ENCODE results near the gene RASA4B.
"Not testable (repeated sequence)": the region's sequence is repeated elsewhere in the genome, so short reads cannot be mapped to it uniquely, and the experiment has no call there.

Gene RASA4B

DNA sequence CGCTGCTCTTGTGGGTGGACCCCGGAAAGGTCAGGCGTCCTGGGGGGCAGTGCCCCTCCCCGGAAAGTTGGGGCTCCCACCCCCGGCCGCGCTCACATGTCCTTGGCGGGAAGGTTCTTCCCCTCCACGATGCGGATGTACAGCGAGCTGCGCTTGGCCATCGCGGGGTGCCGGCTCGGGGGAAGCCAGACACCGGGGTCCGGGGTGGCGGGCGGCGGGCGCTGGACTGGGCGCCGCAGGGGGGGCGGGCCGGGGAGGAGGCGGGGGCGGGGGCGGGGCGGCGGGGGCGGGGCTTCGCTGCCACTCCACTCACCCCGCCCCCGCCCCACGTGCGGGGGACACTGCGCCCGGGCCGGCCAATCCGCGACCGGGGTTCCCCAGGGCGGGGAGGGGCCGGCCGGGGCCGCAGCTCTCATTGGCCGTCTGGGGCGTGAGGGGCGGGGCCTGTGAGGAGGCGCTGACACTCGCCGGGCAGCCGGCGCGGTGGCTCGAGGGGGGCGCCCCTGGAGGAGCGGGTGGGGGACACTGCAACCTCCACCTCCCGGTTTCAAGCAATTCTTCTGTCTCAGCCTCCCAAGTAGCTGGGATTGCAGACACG, at the start of gene RASA4B:
RASA4B (minus strand) TSS at position 228 of the 598 bp plus-strand sequence; CDS start at position 161, 67 bp downstream.
- peak; percentile 42 for DNase-seq

DNA sequence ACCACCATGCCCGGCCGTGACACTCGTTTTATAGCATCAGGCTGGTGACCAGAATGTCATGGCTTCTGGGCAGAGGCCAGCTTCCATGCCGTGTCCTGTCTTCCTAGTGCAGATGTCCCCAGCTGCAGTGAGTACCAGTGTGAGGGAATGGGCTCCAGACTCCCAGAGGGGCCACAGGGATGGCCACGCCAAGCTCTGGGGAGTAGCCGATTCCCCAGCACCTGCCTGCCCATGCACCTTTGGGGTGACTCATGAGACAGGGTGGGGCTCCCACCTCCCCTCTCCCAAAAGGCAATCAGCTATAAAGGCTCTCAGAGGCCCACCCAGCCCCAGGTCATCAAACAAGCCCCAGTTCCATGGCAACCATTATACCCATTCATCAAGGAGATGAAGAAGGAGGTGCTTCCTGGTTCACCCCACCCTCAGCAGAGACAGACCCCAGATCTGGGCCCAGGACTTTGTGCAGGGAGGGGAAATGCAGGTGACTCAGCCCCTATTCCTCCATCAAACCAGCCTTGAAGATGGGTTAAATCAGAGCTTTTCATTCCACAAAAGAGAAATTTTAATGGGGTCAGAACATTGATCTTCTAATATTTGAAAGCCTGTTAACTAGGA, 33.3 kb upstream of the RASA4B start, which contains the start of gene SPDYE2:
SPDYE2 (plus strand) TSS at position 419 of the 615 bp plus-strand sequence. CDS start 2,030 bp downstream, outside the sequence.
- not testable (repeated sequence) for DNase-seq

DNA sequence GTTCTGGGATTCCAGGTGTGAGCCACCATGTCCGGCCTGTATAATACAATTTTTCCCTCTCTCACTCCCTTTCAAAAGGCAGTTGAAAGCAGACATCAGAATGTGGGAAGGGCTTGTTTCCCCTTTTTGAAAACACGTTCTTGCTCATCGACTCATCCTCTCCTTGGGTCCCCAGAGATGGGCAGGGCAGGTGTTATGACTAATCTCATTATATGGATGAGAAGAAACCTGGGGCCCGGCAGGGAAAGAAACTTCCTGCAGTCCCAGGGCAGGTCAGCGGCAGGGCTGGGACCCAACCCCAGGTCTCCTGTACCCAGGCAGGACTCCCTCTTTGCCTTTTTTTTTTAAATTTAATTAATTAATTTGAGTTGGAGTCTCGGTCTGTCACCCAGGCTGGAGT, 28.8 kb upstream of the RASA4B start:
- not testable (repeated sequence) for DNase-seq

DNA sequence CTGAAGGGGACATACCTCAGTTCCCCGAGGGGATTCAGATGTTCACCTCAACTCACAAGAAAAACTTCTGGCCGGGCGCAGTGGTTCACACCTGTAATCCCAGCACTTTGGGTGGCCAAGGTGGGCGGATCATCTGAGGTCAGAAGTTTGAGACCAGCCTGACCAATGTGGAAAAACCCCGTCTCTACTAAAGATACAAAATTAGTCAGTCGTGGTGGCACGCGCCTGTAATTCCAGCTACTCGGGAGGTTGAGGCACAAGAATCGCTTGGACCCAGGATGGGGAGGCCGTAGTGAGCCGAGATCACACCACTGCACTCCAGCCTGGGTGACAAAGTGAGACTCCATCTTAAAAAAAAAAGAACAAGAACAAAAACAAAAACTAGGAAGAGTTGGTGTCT, 27.7 kb upstream of the RASA4B start:
- not testable (repeated sequence) for DNase-seq

DNA sequence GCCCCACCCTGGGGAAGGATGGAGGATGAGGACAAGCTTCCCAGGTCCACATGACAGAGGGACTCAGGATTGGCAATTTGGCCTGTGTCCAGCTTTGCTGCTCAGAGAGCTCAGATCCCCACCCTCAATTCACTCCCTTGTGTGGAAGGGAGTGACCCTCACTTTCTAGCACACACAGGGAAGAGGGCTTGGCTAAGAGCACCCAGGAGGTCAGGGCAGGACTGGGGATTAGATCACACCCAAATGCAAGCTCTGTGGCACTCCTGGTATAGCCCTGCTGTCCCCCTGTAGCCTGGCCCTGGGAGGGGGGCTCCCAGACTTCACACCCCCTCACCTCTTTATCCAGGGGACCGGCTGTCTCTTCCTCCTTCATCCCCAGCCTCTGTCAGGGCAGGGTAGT, 26.8 kb upstream of the RASA4B start:
- not testable (repeated sequence) for DNase-seq

DNA sequence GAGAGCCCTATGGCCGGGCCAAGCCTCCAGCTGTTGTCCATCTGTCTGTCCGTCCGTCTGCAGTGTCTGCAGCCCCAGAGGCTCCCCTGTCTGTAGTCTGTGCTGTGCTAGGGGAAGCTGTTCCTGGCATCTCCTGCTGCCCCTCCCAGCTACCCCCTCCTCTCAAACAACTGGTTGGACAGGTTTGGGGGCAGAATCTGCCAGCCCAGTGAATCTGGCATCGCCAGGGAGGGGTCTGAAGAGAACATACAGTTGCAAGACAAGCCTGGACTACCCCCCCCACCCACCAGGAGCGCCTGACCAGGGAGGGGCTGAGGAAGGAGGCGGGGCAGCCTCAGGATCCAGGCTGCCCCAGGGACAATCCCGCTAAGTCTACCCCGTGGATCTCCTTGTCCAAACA, 26.0 kb upstream of the RASA4B start, which contains the start of gene UPK3BL2:
UPK3BL2 (minus strand) TSS at position 101 of the 400 bp plus-strand sequence; CDS start at position 41, 60 bp downstream.
- not testable (repeated sequence) for DNase-seq

DNA sequence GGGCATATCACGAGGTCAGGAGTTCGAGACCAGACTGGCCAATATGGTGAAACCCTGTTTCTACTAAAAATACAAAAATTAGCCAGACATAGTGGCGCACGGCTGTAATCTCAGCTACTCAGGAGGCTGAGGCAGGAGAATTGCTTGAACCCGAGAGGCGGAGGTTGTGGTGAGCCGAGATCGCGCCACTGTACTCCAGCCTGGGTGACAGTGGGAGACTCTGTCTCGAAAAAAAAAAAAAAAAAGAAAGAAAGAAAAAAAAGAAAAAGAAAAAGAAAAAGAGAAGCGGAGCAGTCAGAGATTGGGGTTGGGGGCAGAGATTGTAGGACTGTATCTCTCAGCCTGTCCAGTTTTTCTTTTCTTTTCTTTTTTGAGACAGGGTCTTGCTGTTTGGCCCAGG, 25.2 kb upstream of the RASA4B start:
- not testable (repeated sequence) for DNase-seq

DNA sequence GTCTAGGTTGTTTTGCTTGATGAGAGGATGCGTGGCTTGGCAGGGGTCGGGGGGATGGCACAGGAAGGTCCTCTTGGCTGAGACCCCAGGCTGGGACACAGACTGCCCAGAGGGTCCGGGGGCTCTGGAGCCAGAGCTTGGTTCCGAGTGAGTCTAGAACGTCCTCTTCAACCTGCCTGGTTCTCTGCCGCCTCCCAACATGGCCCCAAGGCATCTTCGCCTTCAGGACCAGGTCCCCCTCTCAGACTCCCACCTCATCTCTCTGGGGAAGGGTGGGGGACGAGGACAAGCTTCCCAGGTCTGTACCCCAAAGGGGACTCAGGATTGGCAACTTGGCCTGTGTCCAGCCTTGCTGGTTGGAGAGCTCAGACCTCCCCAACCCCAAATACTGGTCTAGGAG, 24.5 kb upstream of the RASA4B start:
- not testable (repeated sequence) for DNase-seq

DNA sequence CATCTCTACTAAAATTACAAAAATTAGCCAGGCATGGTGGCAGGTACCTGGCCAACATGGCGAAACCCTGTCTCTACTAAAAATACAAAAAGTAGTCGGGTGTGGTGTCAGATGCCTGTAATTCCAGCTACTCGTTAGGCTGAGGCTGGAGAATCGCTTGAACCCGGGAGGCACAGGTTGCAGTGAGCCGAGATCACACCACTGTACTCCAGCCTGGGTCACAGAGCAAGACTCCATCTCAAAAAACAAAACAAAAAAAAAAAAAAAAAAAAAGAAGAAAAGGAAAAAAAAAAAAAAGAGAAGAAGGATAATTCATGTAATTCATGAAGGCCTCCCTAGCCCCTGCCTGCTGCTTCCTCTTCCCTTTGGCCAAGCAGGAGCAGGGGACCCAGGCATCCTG, 23.0 kb upstream of the RASA4B start:
- DNase-seq = not testable (repeated sequence)

DNA sequence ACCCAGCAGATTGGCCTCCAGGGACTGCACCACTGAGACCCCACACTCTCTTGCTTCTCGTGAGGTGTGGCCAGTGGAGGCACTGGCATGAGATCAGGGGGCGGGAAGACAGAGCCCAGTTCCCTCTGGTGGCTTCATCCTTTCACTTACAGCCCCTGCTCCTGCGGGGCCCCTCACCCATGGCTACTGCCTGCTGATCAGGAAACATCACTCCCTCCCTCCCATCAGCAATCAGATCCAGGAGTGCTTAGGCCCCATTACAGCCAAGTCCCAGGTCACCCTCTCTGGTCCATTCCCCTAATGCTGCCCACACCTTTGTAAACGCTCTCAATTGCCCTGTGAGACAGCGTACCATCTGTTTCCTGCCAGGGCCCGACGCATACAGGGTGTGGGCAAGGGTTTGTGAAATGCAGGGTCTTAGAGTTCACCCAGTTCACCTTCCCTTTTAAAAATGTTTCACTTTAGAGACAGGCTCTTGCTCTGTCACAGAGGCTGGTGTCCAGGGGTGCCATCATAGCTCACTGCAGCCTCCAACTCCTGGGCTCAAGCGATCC, 17.6 kb upstream of the RASA4B start:
- peak; percentile 0 for DNase-seq

DNA sequence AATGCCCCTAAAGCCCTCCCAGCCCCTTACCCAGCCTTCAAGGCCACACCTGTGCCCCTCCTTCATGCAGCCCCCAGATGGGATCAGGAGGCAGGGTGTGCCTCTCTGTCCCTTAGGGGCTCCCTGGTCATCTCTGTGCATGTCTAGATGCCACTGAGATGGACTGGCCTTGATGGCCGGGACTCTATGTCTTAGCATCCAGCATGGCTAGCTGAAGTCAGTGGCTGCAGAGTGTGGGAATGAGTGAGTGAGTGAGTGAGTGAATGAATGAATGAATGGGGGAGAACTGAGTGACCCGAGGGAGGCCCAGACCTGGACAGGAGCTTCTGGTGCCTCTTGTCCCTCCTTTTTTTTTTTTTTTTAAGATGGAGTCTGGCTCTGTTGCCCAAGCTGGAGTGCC, 14.6 kb upstream of the RASA4B start:
- not testable (repeated sequence) for DNase-seq

DNA sequence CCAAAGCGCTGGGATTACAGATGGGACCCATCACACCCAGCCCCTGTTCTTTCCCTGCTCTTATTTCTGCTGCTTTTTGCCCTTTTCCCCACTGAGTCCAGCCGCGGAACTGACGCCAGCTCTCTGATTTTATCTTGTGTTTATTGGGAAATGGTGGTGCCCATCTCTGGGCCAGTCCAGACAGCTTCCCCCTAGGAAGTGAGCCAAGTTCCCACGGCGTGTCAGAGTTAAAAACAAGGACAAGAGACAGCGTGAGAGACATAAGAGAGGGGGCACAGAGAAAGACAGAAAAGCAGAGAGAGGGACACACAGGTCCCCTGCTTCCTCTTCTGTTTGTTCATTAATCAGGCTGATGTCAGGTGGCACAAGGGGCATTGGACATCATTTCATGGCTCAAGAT, 14.0 kb upstream of the RASA4B start:
- not testable (repeated sequence) for DNase-seq

DNA sequence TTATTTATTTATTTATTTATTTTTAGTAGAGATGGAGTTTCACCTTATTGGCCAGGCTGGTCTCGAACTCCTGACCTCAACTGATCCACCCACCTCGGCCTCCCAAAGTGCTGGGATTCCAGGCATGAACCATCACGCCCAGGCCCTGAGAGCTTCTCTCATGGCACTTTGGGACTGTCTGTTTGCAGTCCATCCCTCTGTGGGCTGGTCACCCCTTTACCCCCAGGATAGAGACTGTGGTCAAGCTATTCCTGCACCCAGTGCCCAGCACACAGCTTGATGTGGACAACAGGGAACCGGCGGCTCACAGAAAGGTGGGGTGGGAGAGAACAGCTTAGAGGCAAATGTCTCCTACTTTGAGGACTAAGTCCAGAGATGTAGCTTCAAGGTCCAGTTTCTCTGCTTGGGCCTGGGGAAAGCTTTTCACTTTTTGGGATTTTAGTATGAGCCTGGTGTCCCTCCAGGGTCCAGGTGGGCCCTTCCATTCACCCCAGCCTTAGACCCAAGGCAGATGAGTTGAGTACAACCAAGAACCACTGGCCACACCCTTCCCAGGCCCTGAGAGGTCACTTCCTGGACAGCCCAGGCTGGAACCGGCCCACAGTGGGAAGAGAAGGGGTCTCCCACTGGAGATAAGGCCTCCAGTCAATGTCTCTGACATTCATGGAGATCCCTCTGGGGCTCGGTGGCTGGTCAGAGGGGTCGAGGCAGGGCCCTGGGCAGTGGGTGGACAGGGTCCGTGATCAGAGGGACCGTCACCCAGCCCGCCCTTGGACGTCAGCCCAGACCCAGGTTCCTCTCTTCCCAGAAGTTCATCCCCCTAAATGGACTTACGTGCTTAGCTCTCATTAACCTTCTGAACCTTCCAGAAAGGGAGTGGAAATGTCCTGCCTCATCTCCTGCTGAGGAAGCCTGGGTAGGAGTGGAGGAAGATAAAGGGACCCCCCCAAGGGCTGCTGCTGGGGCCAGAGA, 10.5 kb upstream of the RASA4B start:
- not testable (repeated sequence) for DNase-seq

DNA sequence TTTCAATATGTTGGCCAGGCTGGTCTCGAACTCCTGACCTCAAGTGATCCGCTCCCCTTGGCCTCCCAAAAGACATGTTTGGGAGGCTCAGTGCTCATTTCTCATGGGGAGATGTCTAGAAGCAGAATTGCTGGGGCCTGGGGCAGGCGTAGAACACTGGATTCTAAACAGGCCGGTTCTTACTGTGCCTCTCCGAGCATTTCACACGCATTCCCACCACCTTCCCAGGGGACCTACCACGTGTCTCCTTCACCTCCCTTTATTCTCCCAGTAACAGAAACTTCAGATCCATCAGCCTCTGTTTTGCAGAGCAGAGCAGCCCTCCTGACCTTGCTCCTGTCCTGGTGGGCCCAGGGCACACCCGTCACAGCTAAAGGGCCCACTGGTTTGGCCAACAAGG, 9.6 kb upstream of the RASA4B start:
- DNase-seq = not testable (repeated sequence)

DNA sequence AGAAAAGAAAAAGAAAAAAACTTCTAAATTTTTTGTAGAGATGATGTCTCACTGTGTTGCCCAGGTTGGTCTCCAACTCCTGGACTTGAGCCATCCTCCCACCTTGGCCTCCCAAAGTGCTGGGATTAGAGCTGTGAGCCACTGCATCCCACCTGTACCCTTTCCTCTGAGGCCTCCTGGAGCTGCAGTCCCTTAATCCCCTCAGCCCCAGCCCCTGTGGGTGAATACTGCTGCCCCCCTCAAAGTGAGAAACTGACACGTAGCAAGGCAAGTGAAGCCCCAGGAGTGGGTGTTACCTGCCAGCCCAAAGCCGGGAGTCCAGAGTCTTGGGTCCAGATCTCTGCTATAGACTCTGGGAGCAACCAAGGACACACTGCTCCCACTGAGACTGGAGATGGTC, 7.2 kb upstream of the RASA4B start:
- DNase-seq = not testable (repeated sequence)

DNA sequence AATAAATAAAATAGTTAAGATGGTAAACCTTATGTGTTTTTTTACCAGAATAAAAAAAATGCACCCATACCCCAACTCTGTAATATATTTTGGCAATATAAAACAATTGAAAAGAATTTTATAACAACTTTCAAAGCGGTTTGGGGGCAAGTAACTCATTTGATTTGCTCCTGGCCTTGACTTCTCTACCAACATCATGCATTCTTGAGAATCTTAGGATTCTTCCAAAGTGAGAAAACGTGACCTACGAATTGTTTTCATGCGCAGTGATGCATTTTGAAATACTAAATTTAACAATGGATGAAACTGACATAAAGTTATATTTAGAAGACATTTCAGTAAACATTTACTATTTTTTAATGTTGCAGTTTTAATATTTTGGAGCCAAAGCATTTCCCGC, 3.2 kb upstream of the RASA4B start:
- DNase-seq = not testable (repeated sequence)

DNA sequence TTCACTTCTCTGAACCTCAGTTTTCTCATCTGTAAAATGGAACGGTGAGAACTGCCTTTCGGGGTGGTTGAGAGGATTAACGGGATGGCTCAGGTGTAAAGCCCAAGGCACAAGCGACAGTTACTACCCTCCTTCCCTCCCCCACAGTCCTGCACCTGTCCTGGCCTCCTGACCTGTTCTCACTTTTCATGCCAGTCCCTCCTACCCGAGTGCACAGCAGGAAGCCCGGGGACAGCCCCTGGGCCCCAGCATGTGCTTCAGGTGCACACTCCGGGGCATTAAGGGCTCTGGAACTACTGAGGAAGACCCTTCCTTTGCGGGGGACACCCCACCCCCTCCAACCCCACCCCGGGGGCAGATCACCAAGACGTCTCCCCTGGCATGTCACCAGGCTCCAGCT, 626 bp downstream of the RASA4B start:
- not testable (repeated sequence) for DNase-seq

DNA sequence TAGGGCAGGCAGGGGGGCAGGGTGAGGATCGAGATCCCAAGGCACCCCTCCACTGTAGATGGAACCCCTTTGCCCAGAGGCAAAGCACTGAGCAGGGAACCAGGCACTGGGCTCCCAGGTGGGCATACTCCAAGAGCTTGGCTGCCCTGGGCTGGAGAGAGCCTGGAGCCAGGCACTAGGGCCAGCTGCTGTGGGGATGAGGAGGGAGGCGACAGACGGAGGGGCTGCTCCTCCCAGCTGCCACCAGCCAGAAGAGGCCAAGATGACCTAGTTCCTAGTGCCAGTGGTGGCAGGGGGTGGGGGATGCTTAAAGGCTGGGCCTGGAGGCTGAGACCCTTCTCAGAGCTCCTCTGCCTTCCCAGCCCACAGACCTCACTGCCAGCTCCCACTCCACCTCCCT, 1.7 kb downstream of the RASA4B start:
- DNase-seq = not testable (repeated sequence)

DNA sequence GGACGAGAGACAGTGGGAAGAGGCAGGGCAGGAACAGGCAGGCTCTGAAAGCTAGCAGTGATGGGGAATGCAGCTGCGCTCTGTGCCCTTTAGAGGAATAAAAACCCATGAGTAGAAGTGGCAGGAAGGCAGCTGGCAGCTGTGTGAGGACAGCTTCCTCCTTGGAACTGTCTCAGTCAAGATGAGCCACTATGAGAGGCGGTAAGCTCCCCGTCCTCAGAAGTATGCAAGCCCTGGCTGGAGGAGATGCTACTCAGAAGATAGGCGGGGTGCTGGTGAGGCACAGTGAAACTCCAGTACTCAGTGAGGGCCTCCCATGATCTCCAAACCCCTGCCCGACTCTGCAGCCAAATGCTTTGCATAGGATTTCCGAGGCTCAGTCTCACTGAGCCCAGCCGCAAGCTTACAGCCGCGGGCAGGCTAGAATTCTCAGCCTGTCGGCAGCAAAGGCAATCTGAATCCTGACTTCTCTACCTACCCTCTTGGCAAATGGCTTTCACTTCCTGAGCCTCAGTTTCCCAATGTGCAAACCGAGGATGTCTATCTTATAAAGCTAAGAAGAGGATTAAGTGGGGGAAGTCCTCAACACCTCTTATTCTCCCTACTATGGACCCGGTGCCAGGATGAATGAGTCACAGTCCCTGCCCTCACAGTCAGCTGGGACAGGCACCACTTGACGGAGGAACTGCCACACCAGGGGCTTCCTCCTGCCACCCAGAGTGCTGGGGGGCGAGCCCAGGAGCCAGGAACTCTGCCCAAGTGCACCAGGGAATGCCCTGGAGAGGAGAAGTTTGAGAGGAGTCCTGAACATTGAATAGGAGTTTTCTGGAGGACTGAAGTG, 2.5 kb downstream of the RASA4B start:
- DNase-seq = not testable (repeated sequence)

DNA sequence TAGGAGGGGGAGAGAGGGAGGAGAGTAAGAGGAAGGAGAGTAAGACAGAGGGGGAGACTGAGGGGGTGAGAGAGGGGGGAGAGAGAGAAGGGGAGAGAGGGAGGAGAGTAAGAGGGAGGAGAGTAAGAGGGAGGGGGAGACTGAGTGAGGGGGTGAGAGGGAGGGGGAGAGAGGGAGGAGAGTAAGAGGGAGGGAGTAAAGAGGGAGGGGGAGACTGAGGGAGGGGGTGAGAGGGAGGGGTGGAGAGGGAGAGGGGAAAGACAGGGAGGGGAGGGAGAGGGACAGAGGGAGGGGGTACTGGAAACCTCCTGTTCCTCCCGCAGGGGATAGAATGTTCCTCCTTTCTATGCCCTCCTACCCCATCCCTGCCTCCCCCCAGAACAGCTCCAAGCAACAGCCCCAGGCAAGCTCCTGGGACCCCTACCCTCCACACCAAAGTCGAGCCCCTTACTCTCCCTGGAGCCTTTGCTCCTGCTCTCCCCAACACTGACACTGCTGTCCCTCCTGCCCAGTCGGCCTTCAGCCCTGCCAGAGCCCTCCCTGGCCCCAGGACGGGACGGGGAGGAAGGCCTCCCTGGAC, 4.8 kb downstream of the RASA4B start:
- DNase-seq = peak; percentile 52

DNA sequence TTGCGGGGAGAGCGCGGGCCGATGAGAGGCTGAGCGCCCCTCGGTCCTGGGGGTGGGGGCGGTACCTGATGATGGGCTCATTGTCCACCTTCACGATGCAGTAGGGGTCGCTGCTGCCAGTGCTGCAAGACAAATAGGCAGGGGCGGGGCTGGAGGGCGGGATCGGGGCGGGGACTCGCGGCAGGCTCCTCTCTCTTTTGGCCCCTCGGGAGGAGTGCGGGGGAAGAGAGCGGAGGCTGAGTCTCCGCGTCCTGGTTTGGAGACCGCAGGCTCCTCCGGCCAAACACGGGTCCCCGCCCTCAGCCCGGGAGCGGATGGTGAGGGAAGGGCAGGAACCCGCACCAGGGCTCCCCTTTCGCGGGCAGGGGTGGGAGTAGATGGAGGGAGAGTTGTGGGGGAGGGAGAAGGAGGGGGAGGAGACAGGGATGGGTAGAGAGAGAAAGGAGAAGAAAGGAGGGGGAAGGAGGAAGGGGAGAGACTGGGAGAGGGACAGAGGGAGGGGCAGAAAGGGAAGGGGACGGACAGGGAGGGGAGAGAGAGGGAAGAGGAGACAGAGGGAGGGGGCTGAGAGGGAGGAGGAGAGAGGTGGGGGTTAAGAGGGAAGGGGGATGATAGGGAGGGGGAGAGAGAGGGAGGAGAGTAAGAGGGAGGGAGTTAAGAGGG, 5.6 kb downstream of the RASA4B start:
- DNase-seq = not testable (repeated sequence)

All from RPMI8226 (cell line).